Measurements from ENCODE around the gene RHOBTB3. TPM values are rescaled to one million over a fixed set of nuclear protein-coding genes. Genes with fewer than 3 reads are reported as not detected.
"Not testable (repeated sequence)": the region's sequence is repeated elsewhere in the genome, so short reads cannot be mapped to it uniquely, and the experiment has no call there.

Gene RHOBTB3
- total RNA-seq, 1 donor = 82.2 TPM

GRCh38 chr5:95697781-95698681 is 33.1 kb upstream of the RHOBTB3 start:
- DNase-seq (ENCODE audit: low read depth) = no peak
- no peak overlapping the region for H3K4me3 ChIP-seq (ENCODE audit: low read depth, low read length)

DNA sequence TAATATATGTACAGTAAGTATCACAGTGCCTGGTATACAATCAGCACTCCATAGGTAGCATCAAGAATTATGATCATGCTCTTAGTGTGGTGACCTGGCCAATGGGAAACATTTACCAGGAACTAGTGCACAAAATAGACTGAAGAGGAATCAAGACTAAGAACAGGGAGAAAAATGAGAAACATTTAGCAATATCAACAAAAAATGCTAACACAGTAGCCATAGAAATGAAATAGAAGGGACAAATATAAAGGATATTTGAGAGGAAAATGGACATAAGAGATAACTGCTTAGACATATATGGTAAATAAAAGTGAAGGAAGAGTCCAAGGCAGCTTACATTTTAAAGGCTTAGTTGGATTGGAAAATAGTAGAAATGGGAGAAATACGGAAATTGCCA is 31.8 kb upstream of the RHOBTB3 start:
- no peak for DNase-seq (ENCODE audit: low read depth)
- no peak overlapping the region for H3K4me3 ChIP-seq (ENCODE audit: low read depth, low read length)
- TF ChIP-seq, protein P1, sequence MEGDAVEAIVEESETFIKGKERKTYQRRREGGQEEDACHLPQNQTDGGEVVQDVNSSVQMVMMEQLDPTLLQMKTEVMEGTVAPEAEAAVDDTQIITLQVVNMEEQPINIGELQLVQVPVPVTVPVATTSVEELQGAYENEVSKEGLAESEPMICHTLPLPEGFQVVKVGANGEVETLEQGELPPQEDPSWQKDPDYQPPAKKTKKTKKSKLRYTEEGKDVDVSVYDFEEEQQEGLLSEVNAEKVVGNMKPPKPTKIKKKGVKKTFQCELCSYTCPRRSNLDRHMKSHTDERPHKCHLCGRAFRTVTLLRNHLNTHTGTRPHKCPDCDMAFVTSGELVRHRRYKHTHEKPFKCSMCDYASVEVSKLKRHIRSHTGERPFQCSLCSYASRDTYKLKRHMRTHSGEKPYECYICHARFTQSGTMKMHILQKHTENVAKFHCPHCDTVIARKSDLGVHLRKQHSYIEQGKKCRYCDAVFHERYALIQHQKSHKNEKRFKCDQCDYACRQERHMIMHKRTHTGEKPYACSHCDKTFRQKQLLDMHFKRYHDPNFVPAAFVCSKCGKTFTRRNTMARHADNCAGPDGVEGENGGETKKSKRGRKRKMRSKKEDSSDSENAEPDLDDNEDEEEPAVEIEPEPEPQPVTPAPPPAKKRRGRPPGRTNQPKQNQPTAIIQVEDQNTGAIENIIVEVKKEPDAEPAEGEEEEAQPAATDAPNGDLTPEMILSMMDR (IDR thresholded peaks at IDR 0.05; ENCODE audit: insufficient read depth, low read length) = no peak

More at GRCh38 chr5:95697781-95698681, 33.1 kb upstream of the RHOBTB3 start:
- TF ChIP-seq, protein P1 (IDR thresholded peaks at IDR 0.05; ENCODE audit: insufficient read depth, low read length) = no peak

DNA sequence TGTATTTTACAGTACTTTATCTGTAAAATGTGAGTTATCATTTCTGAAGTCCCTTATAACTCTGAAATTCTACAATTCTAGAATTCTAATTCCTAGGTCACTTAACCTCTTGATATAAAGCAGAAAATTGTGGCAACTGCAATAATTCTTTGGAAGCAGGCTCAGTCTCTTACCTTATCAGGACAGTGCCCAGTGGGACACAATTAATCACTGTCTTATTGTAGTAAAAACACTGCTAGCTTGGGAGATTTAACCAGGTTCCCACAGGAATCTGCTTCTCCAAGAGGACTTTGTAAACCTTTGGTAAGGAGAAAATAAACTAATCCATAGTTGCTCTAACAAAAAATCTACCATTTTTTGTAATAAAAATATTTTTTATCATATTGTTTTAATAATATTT is 30.1 kb upstream of the RHOBTB3 start:
- no peak for DNase-seq (ENCODE audit: low read depth)
- no peak overlapping the region for H3K4me3 ChIP-seq (ENCODE audit: low read depth, low read length)
- TF ChIP-seq, protein P1 (IDR thresholded peaks at IDR 0.05; ENCODE audit: insufficient read depth, low read length) = no peak

DNA sequence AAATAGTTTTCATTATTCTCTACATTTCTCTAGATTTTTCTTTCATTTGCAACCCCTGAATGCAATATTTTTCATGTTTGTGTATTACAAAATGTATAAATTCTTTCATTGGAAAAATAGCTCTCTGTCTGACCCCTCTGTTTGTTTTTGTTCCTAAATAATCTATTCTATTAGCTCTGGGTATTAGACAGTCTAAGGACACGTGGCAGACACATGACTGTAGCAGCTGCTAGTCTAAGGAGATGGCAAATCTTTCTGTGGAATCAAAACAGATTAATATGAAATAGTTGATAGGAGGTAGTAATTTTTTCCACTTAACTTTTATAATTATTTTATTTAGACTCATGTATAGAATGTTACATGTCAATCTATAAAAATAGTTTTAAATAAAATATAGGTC is 27.0 kb upstream of the RHOBTB3 start:
- DNase-seq (ENCODE audit: low read depth) = no peak
- TF ChIP-seq, protein P1 (IDR thresholded peaks at IDR 0.05; ENCODE audit: insufficient read depth, low read length) = no peak
- H3K4me3 ChIP-seq (ENCODE audit: low read depth, low read length) = no peak overlapping the region

GRCh38 chr5:95706196-95706595 is 24.9 kb upstream of the RHOBTB3 start:
- not testable (repeated sequence) for H3K4me3 ChIP-seq (ENCODE audit: low read depth, low read length); DNase-seq (ENCODE audit: low read depth)

DNA sequence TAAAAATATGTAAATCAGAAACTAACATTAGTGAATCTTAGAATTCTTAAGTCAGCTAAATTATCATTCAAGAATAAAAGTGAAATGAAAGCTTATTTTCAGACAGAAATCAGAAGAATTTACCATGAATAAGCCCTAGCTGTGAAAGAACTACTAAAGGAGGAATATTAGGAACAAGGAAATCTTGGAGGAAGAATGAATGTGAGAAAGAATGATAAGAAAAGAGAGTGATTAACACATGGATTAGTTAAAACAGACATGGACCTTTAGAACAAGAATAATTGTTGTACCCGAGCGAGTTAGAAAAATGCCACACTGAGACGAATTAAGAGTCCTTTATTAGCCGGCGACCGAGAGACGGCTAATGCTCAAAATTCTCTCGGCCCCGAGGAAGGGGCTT is 24.1 kb upstream of the RHOBTB3 start:
- TF ChIP-seq, protein P1 (IDR thresholded peaks at IDR 0.05; ENCODE audit: insufficient read depth, low read length) = no peak
- no peak for DNase-seq (ENCODE audit: low read depth)
- no peak overlapping the region for H3K4me3 ChIP-seq (ENCODE audit: low read depth, low read length)

DNA sequence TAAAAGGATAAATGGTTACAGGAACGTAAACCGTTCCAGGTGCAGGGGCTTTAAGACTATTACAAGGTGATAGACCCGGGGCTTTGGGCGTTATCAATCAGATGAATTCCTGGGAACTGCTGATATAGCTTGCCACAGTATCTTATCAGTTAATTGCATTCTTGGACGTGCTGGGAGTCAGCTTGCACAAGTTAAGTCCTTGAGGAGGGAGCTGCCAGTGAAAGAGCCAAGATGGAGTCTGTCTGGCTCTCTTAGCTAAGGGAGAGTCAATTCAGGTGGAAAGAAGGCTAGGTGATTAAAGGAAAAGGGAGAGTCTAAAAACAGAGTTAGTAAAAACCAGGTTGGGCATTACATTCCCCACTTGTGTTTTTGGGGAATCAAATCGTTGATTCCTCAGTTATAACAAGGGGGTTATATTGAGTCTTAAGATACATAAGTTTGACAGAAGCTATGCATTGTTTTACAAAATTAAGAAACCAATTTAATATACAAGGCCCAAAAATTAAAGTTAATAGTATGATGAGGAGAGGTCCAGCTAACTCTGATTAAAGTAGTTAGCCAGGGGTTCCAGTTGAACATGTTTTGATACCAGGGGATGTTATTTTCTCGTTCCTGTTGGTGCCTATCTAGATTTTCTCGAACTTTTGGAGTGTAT is 23.5 kb upstream of the RHOBTB3 start:
- DNase-seq (ENCODE audit: low read depth); H3K4me3 ChIP-seq (ENCODE audit: low read depth, low read length): not testable (repeated sequence)

All from fibroblast of the aortic adventitia (primary cell).